GM23248 (cell line): ENCODE measurements around the gene KCTD16. TPM values are rescaled to one million over a fixed set of nuclear protein-coding genes. Genes with fewer than 3 reads are reported as not detected.

Experiments
- DNase-seq: peaks from one replicate; pipeline ENCODE4 v3.0.0-alpha.2; 2015
- H2AFZ ChIP-seq: fragments of 200-600 bp; sonication (generic); 2 replicates; pipeline ENCODE4 v1.6.1; 2016; ENCODE audit warnings: antibody characterized with exemption
- H3F3A ChIP-seq: fragments of 200-600 bp; sonication (generic); 2 replicates; pipeline ENCODE4 v1.6.1; 2016; ENCODE audit warnings: mild to moderate bottlenecking, antibody characterized with exemption, mixed run types; ENCODE audit not compliant: insufficient read depth
- H3K27ac ChIP-seq: fragments of 200-600 bp; sonication (generic); 2 replicates; pipeline ENCODE4 v1.5.1; 2016; ENCODE audit warnings: mild to moderate bottlenecking
- H3K27me3 ChIP-seq: fragments of 200-600 bp; sonication (generic); replicated peaks from 2 replicates; pipeline ENCODE4 v1.6.1; 2016; ENCODE audit warnings: mild to moderate bottlenecking; ENCODE audit not compliant: insufficient read depth
- H3K36me3 ChIP-seq: fragments of 200-600 bp; sonication (generic); 2 replicates; pipeline ENCODE4 v1.6.1; 2016; ENCODE audit warnings: low read depth, mild to moderate bottlenecking
- H3K4me1 ChIP-seq: fragments of 200-600 bp; sonication (generic); 2 replicates; pipeline ENCODE4 v1.6.1; 2016; ENCODE audit warnings: mild to moderate bottlenecking; ENCODE audit not compliant: insufficient read depth
- H3K4me2 ChIP-seq: fragments of 200-600 bp; sonication (generic); one replicate; pipeline ENCODE4 v1.6.1; 2016; ENCODE audit warnings: mild to moderate bottlenecking; ENCODE audit not compliant: unreplicated experiment
- H3K4me3 ChIP-seq: fragments of 200-600 bp; sonication (generic); 2 replicates; pipeline ENCODE4 v1.5.1; 2016; ENCODE audit warnings: mild to moderate bottlenecking
- H3K79me2 ChIP-seq: fragments of 200-600 bp; sonication (generic); 2 replicates; pipeline ENCODE4 v1.6.1; 2016; ENCODE audit warnings: mild to moderate bottlenecking; ENCODE audit not compliant: insufficient read depth
- H3K9ac ChIP-seq: fragments of 200-600 bp; sonication (generic); 2 replicates; pipeline ENCODE4 v1.6.1; 2016; ENCODE audit warnings: mild to moderate bottlenecking
- H3K9me2 ChIP-seq: fragments of 200-600 bp; sonication (generic); 2 replicates; pipeline ENCODE4 v1.6.1; 2016; ENCODE audit warnings: mixed run types, mild to moderate bottlenecking, moderate library complexity; ENCODE audit not compliant: insufficient read depth
- H3K9me3 ChIP-seq: fragments of 200-600 bp; sonication (generic); one replicate; pipeline ENCODE4 v1.6.1; 2017; ENCODE audit warnings: low read depth
- H4K20me1 ChIP-seq: fragments of 200-600 bp; sonication (generic); 2 replicates; pipeline ENCODE4 v1.6.0; 2016; ENCODE audit not compliant: insufficient read depth
- EZH2 ChIP-seq: fragments of 200-600 bp; sonication (generic); IDR thresholded peaks from 2 replicates; pipeline ENCODE4 v1.6.1; 2018; ENCODE audit warnings: antibody characterized with exemption, mild to moderate bottlenecking; ENCODE audit not compliant: insufficient read depth, poor library complexity, severe bottlenecking
- EZH2phosphoT487 ChIP-seq: fragments of 200-600 bp; sonication (generic); IDR thresholded peaks from 2 replicates; pipeline ENCODE4 v1.6.1; 2018; ENCODE audit warnings: antibody characterized with exemption, moderate library complexity, mild to moderate bottlenecking, low read depth; ENCODE audit not compliant: insufficient read depth
- WGBS, 2 experiments: methylation state at CpG; one replicate each; pipeline ENCODE4 v1.1.6; 2015 to 2017; ENCODE audit warnings: low lambda C conversion rate in 2 of 2, low coverage in 1 of 2; ENCODE audit errors: missing lambda C conversion rate in 2 of 2; 5-methylcytosine and 5-hydroxymethylcytosine counted together
- in situ Hi-C: fragments of 300-500 bp; cut with MboI; formaldehyde crosslinking; loops from 2 replicates; pipeline ENCODE4 v1.15.0; 2020
- polyA plus RNA-seq: library from polyadenylated mRNA; unstranded; fragments of >200 nt; fragmentation: Nextera tagmentation; extraction: Ambion mirVana; gene quantifications from 2 replicates; pipeline ENCODE4 v1.2.1, GENCODE V29; 2016
- total RNA-seq: library from RNA; depleted of rRNA; stranded (reverse); fragments of >200 nt; shearing (Covaris generic); gene quantifications from 2 replicates; pipeline ENCODE4 v1.2.3, GENCODE V29; 2014

Gene KCTD16
- total and polyA plus RNA-seq, 2 experiments from 2014 or later: 0.25 to 0.65 TPM

GRCh38 chr5:144295284-144295683 lies 124.6 kb downstream of the KCTD16 start:
- Histone ChIP-seq H3K4me1 (no peaks in the 10 kb centered on the region), H3K79me2 (no peaks in the 10 kb centered on the region), H3K4me2 (no peak overlapping the region), H3K27ac (no peak overlapping the region), H3K9me3 (no peaks in the 10 kb centered on the region), H3K4me3 (no peak overlapping the region), H3K9ac (no peak overlapping the region), H3K27me3 (no peaks in the 10 kb centered on the region), H4K20me1 (no peaks in the 10 kb centered on the region), H2AFZ (no peak overlapping the region), H3F3A (no peaks in the 10 kb centered on the region), H3K9me2 (0 out of 2 replicates have a peak, but pooled peaks cover 6% of the 10 kb centered on the region), H3K36me3 (no peaks in the 10 kb centered on the region)
- in situ Hi-C loops: no loop called here
- TF ChIP-seq EZH2phosphoT487 (no peak), EZH2 (no peak)
- DNase-seq: no peak

GRCh38 chr5:144297081-144297480 lies 126.4 kb downstream of the KCTD16 start:
- H3K4me3 ChIP-seq: no peak overlapping the region
- no peak overlapping the region for H3K4me2 ChIP-seq
- TF ChIP-seq EZH2: no peak
- no peak for TF ChIP-seq EZH2phosphoT487
- H3F3A ChIP-seq: no peaks in the 10 kb centered on the region
- H3K27ac ChIP-seq: no peak overlapping the region
- no peak overlapping the region for H3K9ac ChIP-seq
- H2AFZ ChIP-seq: no peak overlapping the region
- no peaks in the 10 kb centered on the region for H3K4me1 ChIP-seq
- no peaks in the 10 kb centered on the region for H4K20me1 ChIP-seq
- no peaks in the 10 kb centered on the region for H3K9me2 ChIP-seq
- H3K36me3 ChIP-seq: no peaks in the 10 kb centered on the region
- WGBS, 2 experiments: 59 to 76% methylated on average over 3 of the region's 3 CpGs
- H3K9me3 ChIP-seq: no peaks in the 10 kb centered on the region
- no peaks in the 10 kb centered on the region for H3K27me3 ChIP-seq
- DNase-seq: no peak
- in situ Hi-C loops: no loop called here
- H3K79me2 ChIP-seq: no peaks in the 10 kb centered on the region

- in situ Hi-C loops: no loop called here
- Histone ChIP-seq H3K9me2 (no peaks in the 10 kb centered on the region), H3K79me2 (no peaks in the 10 kb centered on the region), H3K9ac (no peak overlapping the region), H3K4me1 (no peaks in the 10 kb centered on the region), H3F3A (no peaks in the 10 kb centered on the region), H3K4me2 (no peak overlapping the region), H4K20me1 (no peaks in the 10 kb centered on the region), H3K9me3 (no peaks in the 10 kb centered on the region), H3K27ac (no peak overlapping the region), H2AFZ (no peak overlapping the region), H3K4me3 (no peak overlapping the region), H3K27me3 (no peaks in the 10 kb centered on the region), H3K36me3 (no peaks in the 10 kb centered on the region)
- 37 to 48% methylated on average over 3 of the region's 3 CpGs for WGBS, 2 experiments
- no peak for DNase-seq
- TF ChIP-seq EZH2phosphoT487: no peak
- TF ChIP-seq EZH2: no peak
These were observed 128.0 kb downstream of the KCTD16 start for GRCh38 chr5:144298658-144299057.

- H3K9ac ChIP-seq: no peak overlapping the region
- H3K9me2 ChIP-seq: no peaks in the 10 kb centered on the region
- WGBS, 2 experiments: 30 to 42% methylated on average over 3 of the region's 3 CpGs
- in situ Hi-C loops: no loop called here
- no peaks in the 10 kb centered on the region for H3K36me3 ChIP-seq
- no peak overlapping the region for H3K4me2 ChIP-seq
- no peak for DNase-seq
- H4K20me1 ChIP-seq: no peaks in the 10 kb centered on the region
- no peak overlapping the region for H3K27ac ChIP-seq
- no peaks in the 10 kb centered on the region for H3K27me3 ChIP-seq
- no peak for TF ChIP-seq EZH2phosphoT487
- no peak overlapping the region for H2AFZ ChIP-seq
- no peak overlapping the region for H3K4me3 ChIP-seq
- no peaks in the 10 kb centered on the region for H3K79me2 ChIP-seq
- no peaks in the 10 kb centered on the region for H3K4me1 ChIP-seq
- no peaks in the 10 kb centered on the region for H3K9me3 ChIP-seq
- H3F3A ChIP-seq: no peaks in the 10 kb centered on the region
These were observed 134.0 kb downstream of the KCTD16 start for GRCh38 chr5:144304688-144305087.

GRCh38 chr5:144307736-144308135 lies 137.1 kb downstream of the KCTD16 start:
- H3K9ac ChIP-seq: no peak overlapping the region
- no peaks in the 10 kb centered on the region for H3K9me2 ChIP-seq
- no peaks in the 10 kb centered on the region for H3K9me3 ChIP-seq
- no peaks in the 10 kb centered on the region for H3K27me3 ChIP-seq
- H3F3A ChIP-seq: no peaks in the 10 kb centered on the region
- 36 to 44% methylated on average over 4 of the region's 4 CpGs for WGBS, 2 experiments
- DNase-seq: no peak
- H3K36me3 ChIP-seq: no peaks in the 10 kb centered on the region
- H4K20me1 ChIP-seq: no peaks in the 10 kb centered on the region
- TF ChIP-seq EZH2phosphoT487 (no peak), EZH2 (no peak)
- no peaks in the 10 kb centered on the region for H3K79me2 ChIP-seq
- H3K27ac ChIP-seq: no peak overlapping the region
- H3K4me1 ChIP-seq: no peaks in the 10 kb centered on the region
- H3K4me3 ChIP-seq: no peak overlapping the region
- no peak overlapping the region for H2AFZ ChIP-seq
- H3K4me2 ChIP-seq: no peak overlapping the region
- in situ Hi-C loops: no loop called here
